Transverse colon (tissue), 4 donors: Measurements from ENCODE around the gene CRAT.

Source experiments
- CTCF ChIP-seq, 5 experiments: fragments of 200-600 bp in 3 of 5; fragments of 450-650 bp in 2 of 5; sonication (generic) in 3 of 5; IDR thresholded peaks; 1 replicate in 2 of 5; 2 replicates in 3 of 5; pipeline ENCODE4 v1.5.1; 2016 to 2017; ENCODE audit warnings: antibody characterized with exemption in 5 of 5, inconsistent platforms in 3 of 5, mild to moderate bottlenecking in 2 of 5, moderate library complexity in 1 of 5
- POLR2A ChIP-seq: fragments of 450-650 bp; IDR thresholded peaks from one replicate; pipeline ENCODE4 v1.6.1; 2016; ENCODE audit warnings: antibody characterized with exemption, mild to moderate bottlenecking, moderate library complexity
- POLR2AphosphoS5 ChIP-seq, 3 donors: sonication (generic); formaldehyde crosslinking; IDR thresholded peaks; one replicate each; pipeline ENCODE4 v1.6.1; 2016; ENCODE audit warnings: antibody characterized with exemption in 3 of 3

- no peak for TF ChIP-seq CTCF (IDR thresholded peaks at IDR 0.05)
- no peak for TF ChIP-seq POLR2A
- TF ChIP-seq POLR2AphosphoS5 (IDR thresholded peaks at IDR 0.05): no peak
Observed at GRCh38 chr9:129102095-129102525, 8.5 kb downstream of the CRAT start.
